Stomach (tissue), 9 donors: Measurements from ENCODE around the gene ARHGAP15. TPM values are rescaled to one million over a fixed set of nuclear protein-coding genes. Genes with fewer than 3 reads are reported as not detected.

Experiments used
- DNase-seq, 2 donors: peaks; one replicate each; pipeline versions ENCODE4 v3.0.0 to v3.0.0-alpha.2; 2013 to 2019
- H3K27ac ChIP-seq, 5 donors: fragments of 200-600 bp in 4 of 5; sonication (generic) in 4 of 5; one replicate each; pipeline ENCODE4 v1.5.1; 2013 to 2019; ENCODE audit warnings: mild to moderate bottlenecking in 1 of 5, moderate library complexity in 1 of 5
- H3K27me3 ChIP-seq, 3 donors: fragments of 200-600 bp; sonication (generic); one replicate each; pipeline ENCODE4 v1.5.1; 2017 to 2019; ENCODE audit warnings: mixed run types in 1 of 3
- H3K36me3 ChIP-seq, 4 donors: fragments of 200-600 bp; sonication (generic); 1 replicate in 3 of 4; 2 replicates in 1 of 4; pipeline ENCODE4 v1.5.1; 2016 to 2019
- H3K4me1 ChIP-seq, 4 donors: fragments of 200-600 bp; sonication (generic); one replicate each; pipeline ENCODE4 v1.5.1; 2016 to 2019
- H3K4me3 ChIP-seq, 4 donors: fragments of 200-600 bp; sonication (generic) in 3 of 4; one replicate each; pipeline ENCODE4 v1.5.1; 2016 to 2019; ENCODE audit warnings: mild to moderate bottlenecking in 1 of 4
- H3K9me3 ChIP-seq, 4 donors: fragments of 200-600 bp; sonication (generic); one replicate each; pipeline ENCODE4 v1.5.1; 2016 to 2019
- CTCF ChIP-seq, 7 experiments: fragments of 450-650 bp in 4 of 7; fragments of 200-600 bp in 3 of 7; sonication (generic) in 3 of 7; IDR thresholded peaks; one replicate each; pipeline ENCODE4 v1.5.1; 2016 to 2019; ENCODE audit warnings: antibody characterized with exemption in 7 of 7, control low read depth in 2 of 7, mild to moderate bottlenecking in 1 of 7
- EP300 ChIP-seq: sonication (generic); formaldehyde crosslinking; IDR thresholded peaks from one replicate; pipeline ENCODE4 v1.6.1; 2017; ENCODE audit warnings: antibody characterized with exemption
- POLR2A ChIP-seq, 4 donors: fragments of 450-650 bp; IDR thresholded peaks; one replicate each; pipeline ENCODE4 v1.6.1; 2016; ENCODE audit warnings: antibody characterized with exemption in 4 of 4, control low read depth in 2 of 4, mild to moderate bottlenecking in 1 of 4, moderate library complexity in 1 of 4
- POLR2AphosphoS5 ChIP-seq, 3 donors: sonication (generic); formaldehyde crosslinking; IDR thresholded peaks; one replicate each; pipeline ENCODE4 v1.6.1; 2016; ENCODE audit warnings: antibody characterized with exemption in 3 of 3
- WGBS, 5 donors: extraction: QIAGEN DNeasy Blood & Tissue Kit in 3 of 5; methylation state at CpG; one replicate each; pipeline versions ENCODE4 v1.1.5 to v1.1.7; 2013 to 2018; 5-methylcytosine and 5-hydroxymethylcytosine counted together
- intact Hi-C: fragments of 100-400 bp; cut with DNase I; formaldehyde crosslinking; loops from one replicate; pipeline ENCODE4 v1.15.1; 2023; ENCODE audit warnings: low total_unique reads
- polyA plus RNA-seq, 3 donors: library from polyadenylated mRNA; stranded (reverse); fragments of 200-250 nt; gene quantifications; one replicate each; pipeline ENCODE4 v1.2.3, GENCODE V29; 2013
- total RNA-seq, 5 donors: library from RNA; depleted of rRNA; stranded (reverse); fragments of >200 nt; gene quantifications; one replicate each; pipeline versions ENCODE4 v1.1.0 to v1.2.3, GENCODE V29; 2014 to 2016
- donor health status: healthy with polysubstance abuse.
- donor health status: Bipolar disorder and iron deficiency.
- donor health status: healthy.

Gene ARHGAP15
- total and polyA plus RNA-seq, 8 donors = 1.8 to 66.3 (median 6.8) TPM; not detected in 1

GRCh38 chr2:143442193-143442592, 313.0 kb downstream of the ARHGAP15 start:
- Histone ChIP-seq H3K9me3 (no peaks in the 10 kb centered on the region), H3K4me1 (no peaks in the 10 kb centered on the region), H3K36me3 (no peaks in the 10 kb centered on the region), H3K27me3 (no peaks in the 10 kb centered on the region), H3K4me3 (no peak overlapping the region), H3K27ac (peak overlapping the region in 2 of 5 donors; percentile 31 to 57)
- no peak for DNase-seq
- intact Hi-C loops = no loop called here
- TF ChIP-seq POLR2A (IDR thresholded peaks at IDR 0.05) (no peak), CTCF (IDR thresholded peaks at IDR 0.05) (no peak), POLR2AphosphoS5 (IDR thresholded peaks at IDR 0.05) (no peak), EP300 (no peak)
- 74 to 80% (median 77%) methylated on average over 6 of the region's 6 CpGs for WGBS, 5 donors

GRCh38 chr2:143451642-143452281, 322.5 kb downstream of the ARHGAP15 start:
- intact Hi-C loops = no loop called here
- WGBS, 5 donors = 64 to 83% (median 80%) methylated on average over 4 of the region's 4 CpGs
- no peaks in the 10 kb centered on the region for H3K4me1 ChIP-seq

GRCh38 chr2:143452817-143453451, 323.7 kb downstream of the ARHGAP15 start:
- TF ChIP-seq POLR2AphosphoS5 (IDR thresholded peaks at IDR 0.05) (no peak), EP300 (no peak), POLR2A (IDR thresholded peaks at IDR 0.05) (no peak), CTCF (IDR thresholded peaks at IDR 0.05) (no peak)
- 71 to 78% (median 73%) methylated on average over 3 of the region's 3 CpGs for WGBS, 5 donors
- intact Hi-C loops = no loop called here
- Histone ChIP-seq H3K4me3 (no peak overlapping the region), H3K9me3 (peaks cover 0 to 3% (median 0%) of the 10 kb centered on the region in 4 donors), H3K4me1 (no peaks in the 10 kb centered on the region), H3K36me3 (no peaks in the 10 kb centered on the region), H3K27ac (no peak overlapping the region), H3K27me3 (no peaks in the 10 kb centered on the region)
- DNase-seq = no peak

More at GRCh38 chr2:143451642-143452281, 322.5 kb downstream of the ARHGAP15 start:
- Histone ChIP-seq H3K4me3 (no peak overlapping the region), H3K27ac (no peak overlapping the region), H3K36me3 (no peaks in the 10 kb centered on the region), H3K9me3 (no peaks in the 10 kb centered on the region), H3K27me3 (no peaks in the 10 kb centered on the region)
- peak in 1 of 2 donors; percentile 36 for DNase-seq
- TF ChIP-seq EP300 (no peak), CTCF (IDR thresholded peaks at IDR 0.05) (no peak), POLR2AphosphoS5 (IDR thresholded peaks at IDR 0.05) (no peak)

GRCh38 chr2:143453981-143454511, 324.8 kb downstream of the ARHGAP15 start:
- intact Hi-C loops = no loop called here
- Histone ChIP-seq H3K27me3 (no peaks in the 10 kb centered on the region), H3K36me3 (no peaks in the 10 kb centered on the region), H3K4me3 (no peak overlapping the region), H3K9me3 (peaks cover 0 to 3% (median 0%) of the 10 kb centered on the region in 4 donors), H3K27ac (no peak overlapping the region), H3K4me1 (no peaks in the 10 kb centered on the region)
- DNase-seq = no peak
- no peak for TF ChIP-seq EP300
- no peak for TF ChIP-seq POLR2AphosphoS5 (IDR thresholded peaks at IDR 0.05)
- TF ChIP-seq POLR2A (IDR thresholded peaks at IDR 0.05) = no peak
- no peak for TF ChIP-seq CTCF (IDR thresholded peaks at IDR 0.05)
- WGBS, 5 donors = 74 to 85% (median 77%) methylated on average over 2 of the region's 2 CpGs
